Type B pancreatic cell (in vitro differentiated cells): Measurements from ENCODE around the gene SSH3. TPM values are rescaled to one million over a fixed set of nuclear protein-coding genes. Genes with fewer than 3 reads are reported as not detected.

Source experiments
- DNase-seq: peaks from one replicate; pipeline ENCODE4 v3.0.0; 2021; ENCODE audit warnings: mixed read lengths; ENCODE audit not compliant: unreplicated experiment; ENCODE audit errors: extremely low spot score
- H3K27ac Mint-ChIP-seq: 2 replicates; pipeline ENCODE4 v1.8.0; 2021; ENCODE audit warnings: mild to moderate bottlenecking, mixed read lengths
- H3K27me3 Mint-ChIP-seq: 2 replicates; pipeline ENCODE4 v1.8.0; 2021; ENCODE audit warnings: mixed read lengths
- H3K36me3 Mint-ChIP-seq: 2 replicates; pipeline ENCODE4 v1.8.0; 2021; ENCODE audit warnings: mixed read lengths
- H3K4me1 Mint-ChIP-seq: one replicate; pipeline ENCODE4 v1.8.0; 2021; ENCODE audit warnings: mixed read lengths; ENCODE audit not compliant: unreplicated experiment
- H3K4me3 Mint-ChIP-seq: 2 replicates; pipeline ENCODE4 v1.8.0; 2021; ENCODE audit warnings: mild to moderate bottlenecking, mixed read lengths
- H3K9me3 Mint-ChIP-seq: 2 replicates; pipeline ENCODE4 v1.8.0; 2021; ENCODE audit warnings: mixed read lengths
- CTCF ChIP-seq: fragments of 200-600 bp; sonication (generic); conservative IDR thresholded peaks from 2 replicates; pipeline ENCODE4 v1.5.0; 2021; ENCODE audit warnings: antibody characterized with exemption, mild to moderate bottlenecking
- total RNA-seq: library from RNA; stranded (reverse); gene quantifications from 2 replicates; pipeline ENCODE4 v1.2.1, GENCODE V29; 2021; ENCODE audit warnings: low replicate concordance

The SSH3 gene
- total RNA-seq, 1 donor from 2014 or later: 32.0 TPM

GRCh38 chr11:67276781-67277230, 26.5 kb upstream of the SSH3 start:
- no peaks in the 10 kb centered on the region for H3K27me3 Mint-ChIP-seq
- no peak for DNase-seq
- no peaks in the 10 kb centered on the region for H3K36me3 Mint-ChIP-seq
- H3K4me3 Mint-ChIP-seq: no peak overlapping the region
- no peak overlapping the region for H3K27ac Mint-ChIP-seq
- H3K9me3 Mint-ChIP-seq: no peaks in the 10 kb centered on the region
- no peak for TF ChIP-seq CTCF
- no peaks in the 10 kb centered on the region for H3K4me1 Mint-ChIP-seq

GRCh38 chr11:67277231-67277961, 25.9 kb upstream of the SSH3 start:
- no peaks in the 10 kb centered on the region for H3K4me1 Mint-ChIP-seq

GRCh38 chr11:67278135-67278938, 25.0 kb upstream of the SSH3 start:
- H3K4me1 Mint-ChIP-seq: no peaks in the 10 kb centered on the region
- H3K36me3 Mint-ChIP-seq: no peaks in the 10 kb centered on the region
- no peak overlapping the region for H3K27ac Mint-ChIP-seq
- no peaks in the 10 kb centered on the region for H3K9me3 Mint-ChIP-seq
- no peak for DNase-seq
- TF ChIP-seq CTCF: no peak
- no peaks in the 10 kb centered on the region for H3K27me3 Mint-ChIP-seq
- H3K4me3 Mint-ChIP-seq: no peak overlapping the region

More at GRCh38 chr11:67277231-67277961, 25.9 kb upstream of the SSH3 start:
- TF ChIP-seq CTCF: no peak
- Mint-ChIP-seq H3K27me3 (no peaks in the 10 kb centered on the region), H3K27ac (no peak overlapping the region), H3K4me3 (no peak overlapping the region), H3K9me3 (no peaks in the 10 kb centered on the region), H3K36me3 (no peaks in the 10 kb centered on the region)
- DNase-seq: no peak

- H3K36me3 Mint-ChIP-seq: no peaks in the 10 kb centered on the region
- no peak overlapping the region for H3K4me3 Mint-ChIP-seq
- no peaks in the 10 kb centered on the region for H3K27me3 Mint-ChIP-seq
- H3K9me3 Mint-ChIP-seq: no peaks in the 10 kb centered on the region
- H3K4me1 Mint-ChIP-seq: no peaks in the 10 kb centered on the region
- no peak for DNase-seq
- H3K27ac Mint-ChIP-seq: no peak overlapping the region
- TF ChIP-seq CTCF: no peak
Observed at GRCh38 chr11:67278939-67279588, 24.3 kb upstream of the SSH3 start.

GRCh38 chr11:67279589-67280340, 23.6 kb upstream of the SSH3 start:
- Mint-ChIP-seq H3K4me1 (no peaks in the 10 kb centered on the region), H3K9me3 (no peaks in the 10 kb centered on the region), H3K27me3 (no peaks in the 10 kb centered on the region), H3K27ac (no peak overlapping the region), H3K4me3 (no peak overlapping the region), H3K36me3 (no peaks in the 10 kb centered on the region)
- no peak for DNase-seq
- TF ChIP-seq CTCF: no peak
